Smooth muscle cell (in vitro differentiated cells): ENCODE measurements around the gene FFAR2. TPM values are rescaled to one million over a fixed set of nuclear protein-coding genes. Genes with fewer than 3 reads are reported as not detected.
A peak's percentile ranks its signal among the peaks of the same experiment; 100 is the strongest.

Source experiments
- DNase-seq: peaks from one replicate; lab custom pipeline; 2025; ENCODE audit not compliant: unreplicated experiment; lab: John Stamatoyannopoulos, UW
- H2AFZ ChIP-seq: fragments of 200-600 bp; sonication (generic); 2 replicates; pipeline ENCODE4 v1.6.0; 2016; ENCODE audit warnings: antibody characterized with exemption, low read depth, mild to moderate bottlenecking
- H3F3A ChIP-seq: fragments of 200-600 bp; sonication (generic); 2 replicates; pipeline ENCODE4 v1.6.0; 2017; ENCODE audit warnings: antibody characterized with exemption, low read depth
- H3K27ac ChIP-seq: fragments of 200-600 bp; sonication (generic); 2 replicates; pipeline ENCODE4 v1.5.1; 2016; ENCODE audit warnings: low read depth, mild to moderate bottlenecking
- H3K27me3 ChIP-seq: fragments of 200-600 bp; sonication (generic); 2 replicates; pipeline ENCODE4 v1.6.1; 2016; ENCODE audit warnings: low read depth, mild to moderate bottlenecking
- H3K36me3 ChIP-seq: fragments of 200-600 bp; sonication (generic); 2 replicates; pipeline ENCODE4 v1.5.1; 2016; ENCODE audit warnings: low read depth
- H3K4me1 ChIP-seq: fragments of 200-600 bp; sonication (generic); 2 replicates; pipeline ENCODE4 v1.5.1; 2016; ENCODE audit warnings: low read depth
- H3K4me2 ChIP-seq: fragments of 200-600 bp; sonication (generic); 2 replicates; pipeline ENCODE4 v1.6.0; 2016; ENCODE audit warnings: mild to moderate bottlenecking
- H3K4me3 ChIP-seq: fragments of 200-600 bp; sonication (generic); 2 replicates; pipeline ENCODE4 v1.5.1; 2016; ENCODE audit warnings: mild to moderate bottlenecking
- H3K79me2 ChIP-seq: fragments of 200-600 bp; sonication (generic); 2 replicates; pipeline ENCODE4 v1.6.0; 2016; ENCODE audit warnings: low read depth, mild to moderate bottlenecking
- H3K9ac ChIP-seq: fragments of 200-600 bp; sonication (generic); 2 replicates; pipeline ENCODE4 v1.6.0; 2016; ENCODE audit warnings: low read depth
- H3K9me3 ChIP-seq: fragments of 200-600 bp; sonication (generic); replicated peaks from 2 replicates; pipeline ENCODE4 v1.5.1; 2016; ENCODE audit warnings: low read depth
- H4K20me1 ChIP-seq: fragments of 200-600 bp; sonication (generic); 2 replicates; pipeline ENCODE4 v1.6.0; 2016; ENCODE audit warnings: low read depth
- WGBS: methylation state at CpG from one replicate; pipeline ENCODE4 v1.1.7; 2016; ENCODE audit warnings: low lambda C conversion rate; 5-methylcytosine and 5-hydroxymethylcytosine counted together
- polyA plus RNA-seq: library from polyadenylated mRNA; unstranded; fragments of >200 nt; fragmentation: Nextera tagmentation; extraction: Ambion mirVana; gene quantifications from 2 replicates; pipeline ENCODE4 v1.2.1, GENCODE V29; 2016
- total RNA-seq: library from RNA; depleted of rRNA; stranded (reverse); fragments of >200 nt; gene quantifications from 2 replicates; pipeline ENCODE4 v1.2.3, GENCODE V29; 2014
- TF ChIP-seq, protein P1 (sequence below): fragments of 200-600 bp; sonication (generic); IDR thresholded peaks from 2 replicates; pipeline ENCODE4 v1.5.1; 2017; ENCODE audit warnings: borderline replicate concordance, mild to moderate bottlenecking, antibody characterized with exemption; ENCODE audit not compliant: insufficient read depth, poor library complexity, severe bottlenecking

FFAR2 gene
- total and polyA plus RNA-seq, 2 experiments from 2014 or later: not detected

GRCh38 chr19:35404879-35405622 lies 43.0 kb upstream of the FFAR2 start:
- Histone ChIP-seq H3K79me2 (no peaks in the 10 kb centered on the region), H3K36me3 (no peaks in the 10 kb centered on the region), H3K4me3 (no peak overlapping the region), H3F3A (no peaks in the 10 kb centered on the region), H3K9me3 (no peaks in the 10 kb centered on the region), H4K20me1 (no peaks in the 10 kb centered on the region), H3K27me3 (no peaks in the 10 kb centered on the region), H3K27ac (peak overlapping the region; percentile 80), H3K9ac (no peak overlapping the region), H3K4me1 (no peaks in the 10 kb centered on the region), H2AFZ (no peak overlapping the region), H3K4me2 (peak overlapping the region; percentile 12)
- TF ChIP-seq, protein P1, sequence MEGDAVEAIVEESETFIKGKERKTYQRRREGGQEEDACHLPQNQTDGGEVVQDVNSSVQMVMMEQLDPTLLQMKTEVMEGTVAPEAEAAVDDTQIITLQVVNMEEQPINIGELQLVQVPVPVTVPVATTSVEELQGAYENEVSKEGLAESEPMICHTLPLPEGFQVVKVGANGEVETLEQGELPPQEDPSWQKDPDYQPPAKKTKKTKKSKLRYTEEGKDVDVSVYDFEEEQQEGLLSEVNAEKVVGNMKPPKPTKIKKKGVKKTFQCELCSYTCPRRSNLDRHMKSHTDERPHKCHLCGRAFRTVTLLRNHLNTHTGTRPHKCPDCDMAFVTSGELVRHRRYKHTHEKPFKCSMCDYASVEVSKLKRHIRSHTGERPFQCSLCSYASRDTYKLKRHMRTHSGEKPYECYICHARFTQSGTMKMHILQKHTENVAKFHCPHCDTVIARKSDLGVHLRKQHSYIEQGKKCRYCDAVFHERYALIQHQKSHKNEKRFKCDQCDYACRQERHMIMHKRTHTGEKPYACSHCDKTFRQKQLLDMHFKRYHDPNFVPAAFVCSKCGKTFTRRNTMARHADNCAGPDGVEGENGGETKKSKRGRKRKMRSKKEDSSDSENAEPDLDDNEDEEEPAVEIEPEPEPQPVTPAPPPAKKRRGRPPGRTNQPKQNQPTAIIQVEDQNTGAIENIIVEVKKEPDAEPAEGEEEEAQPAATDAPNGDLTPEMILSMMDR: no peak
- 59% methylated on average over 11 of the region's 11 CpGs for WGBS
- DNase-seq: no peak

- TF ChIP-seq, protein P1: no peak
- WGBS: 93% methylated on average over 6 of the region's 6 CpGs
- no peaks in the 10 kb centered on the region for H3K4me1 ChIP-seq
These were observed 40.4 kb upstream of the FFAR2 start for GRCh38 chr19:35407619-35408018.

GRCh38 chr19:35408284-35409171 lies 39.5 kb upstream of the FFAR2 start:
- H3K36me3 ChIP-seq: no peaks in the 10 kb centered on the region
- H3K4me1 ChIP-seq: no peaks in the 10 kb centered on the region
- DNase-seq: no peak
- WGBS: 91% methylated on average over 13 of the region's 13 CpGs
- no peaks in the 10 kb centered on the region for H4K20me1 ChIP-seq
- H3F3A ChIP-seq: no peaks in the 10 kb centered on the region
- TF ChIP-seq, protein P1: no peak
- H3K79me2 ChIP-seq: no peaks in the 10 kb centered on the region
- no peaks in the 10 kb centered on the region for H3K27me3 ChIP-seq
- H3K9me3 ChIP-seq: no peaks in the 10 kb centered on the region
- H3K9ac ChIP-seq: no peak overlapping the region
- no peak overlapping the region for H2AFZ ChIP-seq
- H3K4me3 ChIP-seq: no peak overlapping the region
- H3K27ac ChIP-seq: no peak overlapping the region
- no peak overlapping the region for H3K4me2 ChIP-seq

More at GRCh38 chr19:35407619-35408018, 40.4 kb upstream of the FFAR2 start:
- no peaks in the 10 kb centered on the region for H3K79me2 ChIP-seq
- H3K4me3 ChIP-seq: no peak overlapping the region
- H3K9ac ChIP-seq: no peak overlapping the region
- no peak overlapping the region for H3K27ac ChIP-seq
- no peaks in the 10 kb centered on the region for H3K36me3 ChIP-seq
- H3K9me3 ChIP-seq: no peaks in the 10 kb centered on the region
- no peaks in the 10 kb centered on the region for H4K20me1 ChIP-seq
- no peak overlapping the region for H2AFZ ChIP-seq
- DNase-seq: no peak
- H3K4me2 ChIP-seq: no peak overlapping the region
- no peaks in the 10 kb centered on the region for H3K27me3 ChIP-seq
- H3F3A ChIP-seq: no peaks in the 10 kb centered on the region
